Superior temporal gyrus (tissue), 1 donor: Measurements from ENCODE around the gene PLXNB2.
A peak's percentile ranks its signal among the peaks of the same experiment; 100 is the strongest.
"Not testable (repeated sequence)": the region's sequence is repeated elsewhere in the genome, so short reads cannot be mapped to it uniquely, and the experiment has no call there.

Source experiments
- DNase-seq: peaks from one replicate; pipeline ENCODE4 v3.0.0-alpha.2; 2016; ENCODE audit errors: extremely low spot score

PLXNB2 gene

DNA sequence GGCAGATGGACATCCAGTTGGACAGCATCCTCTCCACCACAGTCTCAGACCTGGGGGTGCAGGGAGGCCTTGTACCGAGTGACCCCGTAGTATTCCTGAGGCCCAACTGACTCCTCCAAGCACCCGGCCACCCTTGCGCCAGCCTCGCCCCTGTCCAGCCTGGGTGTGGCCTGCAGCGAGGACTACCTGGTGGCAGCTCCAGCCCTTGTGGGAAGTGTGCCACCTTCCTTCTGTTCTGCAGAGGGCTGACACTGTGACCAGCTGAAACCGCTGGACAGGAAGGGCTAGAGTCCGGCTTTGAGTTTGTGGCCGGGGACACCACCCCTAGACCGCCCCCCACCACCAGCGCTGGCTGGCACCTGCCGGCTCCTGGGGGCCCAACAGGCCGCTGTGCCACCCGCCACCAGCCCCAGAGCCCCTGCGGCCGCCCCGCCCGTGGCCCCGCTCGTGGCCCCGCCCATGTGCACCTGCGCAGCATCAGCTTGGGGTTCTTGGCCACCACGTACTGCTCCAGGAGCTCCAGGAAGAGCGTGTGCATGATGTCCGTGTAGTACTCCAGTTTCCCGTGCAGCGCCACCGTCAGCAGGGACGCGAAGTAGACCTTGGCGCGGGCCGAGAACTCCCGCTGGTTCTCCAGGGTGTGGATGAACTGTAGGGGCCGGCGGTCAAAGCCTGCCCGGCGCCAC is 27.3 kb downstream of the PLXNB2 start:
- DNase-seq = no peak

DNA sequence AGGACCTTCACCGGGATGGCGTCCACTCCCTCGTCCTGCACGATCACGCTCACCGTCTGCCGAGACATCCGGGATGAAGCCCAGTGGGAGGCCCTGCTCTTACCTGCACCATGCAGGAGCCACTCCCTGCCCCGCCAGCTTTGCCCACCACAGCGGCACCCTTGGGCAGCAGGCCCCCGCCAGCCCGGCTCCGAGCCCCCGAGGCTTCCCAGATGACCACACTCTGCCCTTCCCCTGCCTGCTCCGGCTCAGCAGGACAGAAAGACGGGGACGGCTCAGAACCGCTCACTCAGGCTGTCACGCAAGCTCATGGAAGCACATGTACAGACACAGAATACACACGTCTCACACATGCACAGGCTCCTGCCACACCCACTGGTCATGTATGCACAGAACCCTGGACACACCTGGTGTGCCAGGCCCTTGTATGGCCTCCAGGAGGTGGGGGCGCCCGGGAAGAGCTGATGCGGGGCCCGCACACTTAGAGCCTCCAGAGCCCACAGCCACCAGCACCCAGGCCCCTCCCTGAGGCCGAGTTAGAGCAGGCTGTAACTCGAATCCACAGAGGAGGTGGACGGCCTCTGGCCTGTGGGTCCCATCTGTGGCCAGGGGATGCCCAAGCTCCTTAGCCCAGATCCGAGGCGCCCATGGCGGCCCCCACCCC is 28.4 kb downstream of the PLXNB2 start:
- DNase-seq = no peak

GRCh38 chr22:50278461-50278860 is 29.0 kb downstream of the PLXNB2 start:
- DNase-seq = no peak

- DNase-seq = no peak
These were observed 29.7 kb downstream of the PLXNB2 start for GRCh38 chr22:50277761-50278160.

DNA sequence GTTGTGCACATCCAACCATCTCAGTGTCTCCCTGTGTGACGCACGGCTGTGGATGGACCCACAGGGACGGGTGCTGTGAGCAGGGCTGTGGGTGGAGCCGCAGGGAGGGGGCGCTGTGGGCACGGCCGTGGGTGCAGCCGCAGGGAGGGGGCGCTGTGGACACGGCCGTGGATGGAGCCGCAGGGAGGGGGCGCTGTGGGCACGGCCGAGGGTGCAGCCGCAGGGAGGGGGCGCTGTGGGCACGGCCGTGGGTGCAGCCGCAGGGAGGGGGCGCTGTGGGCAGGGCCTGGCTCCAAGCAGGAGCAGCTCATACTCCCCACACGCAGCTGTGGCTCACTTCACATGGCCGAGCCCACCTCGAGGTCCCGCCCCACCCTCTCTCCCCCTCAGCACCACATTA is 31.3 kb downstream of the PLXNB2 start:
- DNase-seq = peak; percentile 89

- DNase-seq = no peak
These were observed 32.0 kb downstream of the PLXNB2 start for GRCh38 chr22:50275181-50276055.

DNA sequence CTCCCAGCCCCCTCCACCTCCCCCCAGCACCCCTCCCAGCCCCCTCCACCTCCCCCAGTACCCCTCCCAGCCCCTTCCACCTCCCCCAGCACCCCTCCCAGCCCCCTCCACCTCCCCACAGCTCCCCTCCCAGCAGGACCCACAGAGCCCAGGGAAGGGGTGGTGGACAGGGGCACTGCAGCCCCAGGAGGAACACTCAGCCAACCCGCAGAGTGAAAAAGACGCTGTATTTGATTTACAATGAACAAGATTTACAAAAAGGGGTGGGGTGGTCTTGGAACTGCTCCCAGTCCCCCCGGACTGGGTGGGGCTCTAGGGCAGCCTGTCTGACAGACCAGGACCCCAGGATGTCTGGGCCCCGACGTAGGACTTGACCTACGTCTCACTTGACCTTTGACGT is 32.7 kb downstream of the PLXNB2 start:
- no peak for DNase-seq

DNA sequence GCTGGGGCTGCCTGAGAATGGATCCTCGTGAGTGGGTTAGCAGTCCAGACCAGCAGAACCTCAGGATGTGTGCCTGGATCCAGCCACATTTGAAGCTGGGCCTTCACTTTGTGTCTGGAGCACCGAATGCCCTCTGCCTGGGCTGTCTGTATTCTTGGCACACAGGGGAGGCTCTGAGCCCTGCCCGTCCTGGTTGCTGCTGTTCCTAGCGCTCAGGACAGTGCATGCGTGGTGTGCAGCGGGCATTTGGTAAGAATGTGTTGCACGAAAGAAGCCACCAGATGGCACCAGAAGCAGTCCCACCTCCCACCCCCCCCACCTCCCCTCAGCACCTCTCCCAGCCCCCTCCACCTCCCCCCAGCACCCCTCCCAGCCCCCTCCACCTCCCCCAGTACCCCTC is 33.1 kb downstream of the PLXNB2 start:
- no peak for DNase-seq

GRCh38 chr22:50273781-50274180 is 33.7 kb downstream of the PLXNB2 start:
- DNase-seq = not testable (repeated sequence)

DNA sequence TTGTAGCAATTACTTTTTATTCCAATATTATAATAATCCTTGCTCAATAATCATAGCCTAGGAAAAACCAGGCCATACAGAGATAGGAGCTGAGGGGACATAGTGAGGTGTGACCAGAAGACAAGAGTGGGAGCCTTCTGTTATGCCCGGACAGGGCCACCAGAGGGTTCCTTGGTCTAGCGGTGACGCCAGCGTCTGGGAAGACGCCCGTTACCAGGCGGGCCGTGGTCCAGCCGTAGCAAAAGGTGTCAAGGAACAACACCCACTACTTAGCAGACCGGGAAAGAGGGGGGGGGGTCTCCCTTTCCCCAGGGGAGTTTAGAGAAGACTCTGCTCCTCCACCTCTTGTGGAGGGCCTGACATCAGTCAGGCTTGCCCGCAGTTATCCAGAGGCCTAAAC is 34.1 kb downstream of the PLXNB2 start:
- DNase-seq = not testable (repeated sequence)

GRCh38 chr22:50272044-50272802 is 35.2 kb downstream of the PLXNB2 start:
- DNase-seq = no peak

DNA sequence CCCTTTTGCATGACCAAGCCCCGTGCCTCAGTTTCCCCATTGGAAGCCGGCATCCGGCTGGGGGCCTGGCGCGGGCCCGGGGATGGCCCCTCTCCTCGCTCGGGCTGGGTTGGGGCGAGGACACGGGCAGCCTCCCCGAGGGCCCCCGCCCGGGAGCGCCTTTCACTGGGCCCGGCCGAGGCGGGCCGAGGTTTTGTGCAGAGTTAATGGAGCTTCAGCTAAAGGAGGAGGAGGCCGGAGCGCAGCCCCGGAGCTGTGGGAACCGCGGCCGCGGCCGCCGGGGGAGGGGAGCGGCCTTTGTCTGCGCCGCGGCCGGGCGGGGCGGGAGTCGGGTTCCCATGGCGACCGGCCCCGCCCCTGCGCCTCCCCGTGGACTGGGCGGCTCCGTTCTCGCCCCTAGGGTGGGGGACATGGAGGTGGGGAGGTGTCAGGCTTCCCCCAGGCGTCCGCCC is 35.9 kb downstream of the PLXNB2 start:
- DNase-seq = no peak

DNA sequence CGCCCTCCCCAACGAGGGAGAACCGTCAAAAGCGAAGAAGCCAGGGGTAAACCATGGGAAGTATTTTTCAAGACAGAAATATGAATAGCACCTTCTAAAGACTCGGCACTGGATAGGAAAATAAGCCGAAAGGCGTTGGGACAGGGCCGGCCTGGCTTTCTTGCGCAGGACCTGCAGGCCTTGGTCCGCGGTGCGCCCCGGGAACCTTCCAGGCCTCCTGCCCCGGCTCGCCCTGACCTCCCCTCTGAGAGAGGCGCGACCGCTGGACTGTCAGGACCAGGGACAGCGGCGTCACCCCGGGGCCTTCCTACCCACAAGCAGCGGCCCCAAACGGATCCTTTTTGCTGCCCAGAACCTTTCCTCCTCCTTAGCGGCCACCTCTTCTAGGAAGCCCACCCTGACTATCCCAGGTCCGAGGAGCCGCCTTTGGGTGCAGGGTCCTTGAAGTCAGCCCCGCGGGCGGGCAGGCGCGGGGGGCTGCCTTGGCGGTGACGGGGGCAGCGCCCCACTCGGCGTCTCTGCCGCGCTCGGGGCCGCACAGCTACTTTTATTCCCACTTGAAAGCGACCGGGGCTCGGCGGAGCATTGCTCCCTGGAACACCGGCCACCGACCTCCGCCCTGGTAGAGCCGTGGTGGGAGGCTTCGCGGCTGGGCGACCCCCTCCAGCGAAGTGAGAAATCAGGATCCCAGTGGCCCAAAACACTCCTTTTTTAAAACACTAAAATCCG is 36.6 kb downstream of the PLXNB2 start:
- no peak for DNase-seq

DNA sequence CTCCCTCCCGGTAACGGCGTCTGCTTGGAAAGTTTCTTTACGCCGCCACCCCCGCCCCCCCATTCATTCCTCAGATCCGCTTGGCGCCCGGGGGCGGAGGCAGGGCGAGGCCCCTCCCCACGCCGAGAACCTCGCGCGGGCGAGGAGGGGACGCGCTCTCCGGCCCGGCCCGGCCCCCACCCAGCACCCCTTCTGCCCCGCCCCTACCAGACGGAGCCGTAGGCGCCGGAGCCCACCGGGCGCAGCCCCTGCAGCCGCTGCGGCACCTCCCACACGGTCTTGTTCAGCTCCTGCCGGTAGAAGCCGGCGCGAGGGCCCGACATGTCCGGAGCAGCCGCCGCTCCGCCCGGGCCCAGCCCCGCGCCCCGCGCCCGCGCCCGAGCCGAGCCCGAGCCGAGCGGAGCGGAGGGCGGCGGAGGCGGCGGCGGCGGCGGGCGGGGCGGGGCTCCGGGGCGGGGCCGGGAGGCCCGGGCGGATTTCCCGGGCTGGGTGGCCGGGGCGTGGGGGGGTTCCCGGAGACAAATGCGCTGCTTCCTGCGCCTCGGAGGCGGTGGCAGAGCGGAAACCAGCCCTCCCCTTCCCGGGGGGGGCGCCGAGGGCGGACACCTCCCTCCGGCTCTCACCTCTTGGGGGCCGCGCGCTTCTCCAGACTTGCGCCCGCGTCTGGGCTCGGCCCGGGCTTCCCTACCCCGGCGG is 37.3 kb downstream of the PLXNB2 start, which contains the start of gene MAPK11:
MAPK11 (minus strand) TSS at position 411 of the 696 bp plus-strand sequence; CDS start at position 323, 88 bp downstream.
- DNase-seq = no peak

DNA sequence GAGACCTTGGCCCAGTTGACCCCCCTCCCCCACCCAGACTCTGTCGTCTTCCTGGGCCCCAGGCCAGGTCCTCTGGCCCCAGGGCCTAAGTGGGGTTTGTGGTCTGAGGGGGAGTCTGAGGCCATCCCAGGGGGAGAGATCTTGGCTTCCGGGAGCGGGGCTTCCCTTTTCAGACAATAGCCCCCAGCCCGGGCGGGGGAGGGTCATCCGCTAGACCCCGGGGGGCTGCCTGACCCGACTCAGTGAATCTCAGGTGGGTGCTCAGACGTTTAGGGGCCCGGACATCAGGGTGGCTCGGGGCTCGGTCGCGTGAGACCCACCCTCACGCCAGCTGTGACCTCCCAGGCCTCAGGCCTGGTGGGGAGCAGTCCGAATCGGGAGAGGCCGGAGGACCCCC is 37.9 kb downstream of the PLXNB2 start:
- no peak for DNase-seq

DNA sequence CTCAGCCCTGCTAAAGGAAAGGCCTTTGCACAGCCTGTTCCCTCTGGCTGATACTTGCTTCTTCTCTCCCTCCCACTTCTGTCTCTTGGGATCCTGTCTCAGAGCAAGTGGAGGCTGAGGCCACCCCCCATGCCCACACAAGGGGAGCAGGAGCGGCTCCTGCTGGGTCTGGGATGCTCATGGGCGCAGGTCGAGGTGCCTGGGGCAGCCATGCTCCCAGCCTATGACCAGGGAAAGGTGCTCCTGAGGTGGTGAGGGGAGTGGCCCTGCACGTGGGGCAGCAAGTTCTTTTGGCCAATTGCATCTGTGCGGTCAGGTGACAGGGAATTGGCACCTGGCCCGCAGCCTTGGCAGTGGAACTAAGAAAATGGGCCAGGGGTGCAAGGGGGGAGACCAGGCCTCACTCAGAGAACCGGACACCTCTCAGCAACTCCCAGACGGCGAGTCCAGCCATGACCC is 38.8 kb downstream of the PLXNB2 start:
- DNase-seq = no peak

DNA sequence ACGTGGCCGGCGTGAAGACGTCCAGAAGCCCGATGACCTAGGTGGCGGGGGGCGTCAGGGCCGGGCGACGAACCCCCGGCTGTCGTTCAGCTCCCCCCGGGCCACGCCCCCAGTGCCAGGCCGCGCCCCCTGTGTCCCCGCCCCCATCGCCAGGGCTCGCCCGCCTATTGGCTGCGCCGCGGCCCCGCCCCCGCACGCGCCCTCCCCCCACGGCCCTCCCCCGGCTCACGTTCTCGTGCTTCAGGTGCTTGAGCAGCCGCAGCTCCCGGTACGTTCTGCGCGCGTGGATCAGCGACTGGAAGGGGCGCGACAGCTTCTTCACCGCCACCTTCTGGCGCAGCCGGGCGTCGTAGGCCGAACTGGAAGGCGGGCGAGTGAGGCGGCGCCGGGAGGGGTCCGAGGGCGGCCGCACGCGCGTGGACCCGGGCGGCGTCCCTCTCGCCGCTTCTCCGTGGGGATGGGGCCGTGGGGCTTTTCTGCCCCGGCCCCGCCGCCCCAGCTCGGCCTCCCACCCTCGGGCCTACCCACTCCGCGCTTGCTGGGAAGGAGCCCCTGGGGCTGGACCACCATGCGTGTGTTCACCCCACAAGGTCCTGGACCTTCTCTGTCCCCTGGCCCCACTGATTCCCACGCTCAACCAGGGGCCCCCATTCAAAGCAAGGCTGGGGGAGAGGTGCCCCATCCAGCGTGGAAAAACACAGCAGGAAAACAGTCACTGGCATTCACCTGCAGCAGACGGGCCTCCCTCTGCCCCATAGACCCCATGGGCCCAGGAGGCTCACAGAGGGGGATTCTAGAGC is 39.7 kb downstream of the PLXNB2 start:
- DNase-seq = no peak

- no peak for DNase-seq
These were observed 40.5 kb downstream of the PLXNB2 start for GRCh38 chr22:50266994-50267393.

DNA sequence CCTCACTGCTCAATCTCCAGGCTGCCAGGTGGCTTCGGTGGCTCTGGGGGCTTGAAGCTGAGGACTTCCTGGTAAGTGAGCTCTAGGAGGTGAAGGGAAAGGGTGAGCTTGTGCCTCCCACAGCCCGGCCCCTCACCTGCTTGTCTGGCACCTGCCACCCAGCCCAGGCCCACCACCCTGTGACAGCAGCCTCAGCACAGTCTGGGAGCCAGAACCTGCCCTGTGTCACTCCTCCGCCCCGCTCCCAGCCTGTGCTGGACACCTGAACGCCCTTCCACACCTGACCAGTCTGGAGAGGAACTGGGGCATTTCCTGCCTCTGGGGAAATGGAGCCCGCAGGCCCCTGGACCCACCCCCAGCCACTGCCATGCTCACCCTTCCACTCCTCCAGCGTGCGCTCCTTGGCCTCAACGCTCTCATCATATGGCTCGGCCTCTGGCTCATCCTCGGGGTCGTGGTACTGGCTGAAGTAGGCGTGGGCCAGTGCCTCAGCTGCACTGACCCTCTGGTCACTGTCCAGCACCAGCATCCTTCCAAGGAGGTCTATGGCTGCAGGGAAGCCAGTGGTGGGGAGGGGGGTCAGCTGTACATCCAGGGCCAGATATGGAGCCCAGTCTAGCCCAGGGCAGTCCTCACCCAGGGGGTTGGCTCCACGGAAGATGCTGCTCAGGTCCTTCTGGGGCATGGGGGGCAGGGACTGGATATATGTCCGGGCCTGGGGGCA is 42.3 kb downstream of the PLXNB2 start:
- DNase-seq = peak; percentile 5
